Activated CD4-positive, alpha-beta memory T cell treated with anti-CD3 and anti-CD28 coated beads, Interleukin-2, amount 10 ng/mL, durations not matched to agents 7 days and 5 days (primary cell): ENCODE data around the gene DNAAF6. TPM values are rescaled to one million over a fixed set of nuclear protein-coding genes. Genes with fewer than 3 reads are reported as not detected.
"Not testable (repeated sequence)": the region's sequence is repeated elsewhere in the genome, so short reads cannot be mapped to it uniquely, and the experiment has no call there.

Source experiments
- CTCF ChIA-PET: fragments of 350-600 bp; sonication (Branson Sonifier 250); formaldehyde crosslinking; loops from one replicate; lab custom pipeline; 2021; ENCODE audit warnings: antibody characterized with exemption, inconsistent platforms; lab: Charles Lee
- POLR2A ChIA-PET: fragments of 350-600 bp; sonication (Branson Sonifier 250); formaldehyde crosslinking; loops from one replicate; lab custom pipeline; 2021; ENCODE audit warnings: antibody characterized with exemption; lab: Charles Lee
- DNase-seq: peaks from one replicate; pipeline ENCODE4 v3.0.0-alpha.2; 2020
- H3K27ac Mint-ChIP-seq: one replicate; pipeline ENCODE4 v1.8.0; 2021; ENCODE audit warnings: mild to moderate bottlenecking, mixed read lengths
- H3K27me3 Mint-ChIP-seq: one replicate; pipeline ENCODE4 v1.8.0; 2021; ENCODE audit warnings: mixed read lengths
- H3K36me3 Mint-ChIP-seq: one replicate; pipeline ENCODE4 v1.8.0; 2021; ENCODE audit warnings: low read depth, mixed read lengths
- H3K4me1 Mint-ChIP-seq: one replicate; pipeline ENCODE4 v1.8.0; 2021; ENCODE audit warnings: mixed read lengths
- H3K4me3 Mint-ChIP-seq: one replicate; pipeline ENCODE4 v1.8.0; 2021; ENCODE audit warnings: mild to moderate bottlenecking, mixed read lengths
- H3K9me3 Mint-ChIP-seq: one replicate; pipeline ENCODE4 v1.8.0; 2021; ENCODE audit warnings: mixed read lengths
- total RNA-seq, 2 experiments: library from RNA; stranded (reverse); gene quantifications; one replicate each; pipeline ENCODE4 v1.2.3, GENCODE V29; 2021

The DNAAF6 gene
- total RNA-seq, result not detected

- DNase-seq, result peak; percentile 70
- Mint-ChIP-seq H3K9me3 (no peaks in the 10 kb centered on the region), H3K36me3 (no peaks in the 10 kb centered on the region), H3K27ac (no peak within 1 kb of the TSS), H3K27me3 (no peaks in the 10 kb centered on the region), H3K4me1 (peaks cover 7% of the 10 kb centered on the region), H3K4me3 (peak within 1 kb of the TSS; percentile 86)
- ChIA-PET POLR2A (no interaction called here), CTCF (no interaction called here)
Measured at GRCh38 chrX:107205770-107206696, at the start of gene DNAAF6, which contains the start of gene NUP62CL. TSS of gene DNAAF6 (plus strand) at chrX:107206611. CDS start at chrX:107212876, 6,265 bp downstream. TSS of gene NUP62CL (minus strand) at chrX:107206433. CDS start at chrX:107175146, 31,287 bp downstream.

- H3K4me3 Mint-ChIP-seq, H3K4me1 Mint-ChIP-seq, H3K27ac Mint-ChIP-seq, H3K27me3 Mint-ChIP-seq, DNase-seq, POLR2A ChIA-PET, CTCF ChIA-PET, H3K36me3 Mint-ChIP-seq, H3K9me3 Mint-ChIP-seq: not testable (repeated sequence)
Measured at GRCh38 chrX:107157618-107158017, 48.8 kb upstream of the DNAAF6 start.

DNA sequence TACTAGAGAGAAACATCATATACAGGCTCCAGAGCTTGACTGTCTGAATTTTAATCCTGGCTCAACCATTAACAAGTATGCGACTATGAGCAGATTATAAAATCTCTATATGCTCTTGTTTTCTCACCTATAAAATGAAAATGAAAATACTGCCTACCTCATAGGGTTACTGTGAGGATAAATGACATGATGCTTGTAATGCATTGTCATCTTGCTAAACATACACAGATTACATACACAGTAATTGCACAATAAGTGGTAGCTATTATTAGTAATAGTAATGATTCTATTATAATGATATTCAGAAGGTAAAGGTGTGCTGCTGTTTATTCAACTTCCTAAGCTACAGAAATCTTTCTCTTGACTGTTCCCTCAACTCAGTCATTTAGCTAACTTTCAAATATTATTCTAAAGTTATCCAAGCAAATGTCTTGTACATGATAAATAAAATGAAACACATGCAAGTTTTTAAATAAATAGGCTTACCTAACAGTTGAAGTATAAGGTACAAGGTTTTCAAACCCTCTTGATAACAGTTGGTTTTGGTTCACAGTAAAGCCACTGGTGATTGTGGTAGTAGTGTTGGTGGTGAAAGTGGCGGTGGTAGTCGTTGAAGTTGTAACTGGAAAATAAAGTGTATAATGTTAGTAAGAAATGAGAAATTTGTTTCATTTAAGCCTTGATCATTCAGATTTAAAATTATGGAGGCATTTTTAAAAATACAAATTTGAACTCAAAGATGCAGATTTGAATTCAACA is 39.1 kb upstream of the DNAAF6 start:
- peaks cover 2% of the 10 kb centered on the region for H3K27me3 Mint-ChIP-seq
- H3K9me3 Mint-ChIP-seq, result no peaks in the 10 kb centered on the region
- H3K4me1 Mint-ChIP-seq, result no peaks in the 10 kb centered on the region
- H3K27ac Mint-ChIP-seq, result no peak overlapping the region
- POLR2A ChIA-PET, result no interaction called here
- no peak overlapping the region for H3K4me3 Mint-ChIP-seq
- H3K36me3 Mint-ChIP-seq, result no peaks in the 10 kb centered on the region
- CTCF ChIA-PET, result no interaction called here
- DNase-seq, result no peak

GRCh38 chrX:107168257-107168656 is 38.2 kb upstream of the DNAAF6 start:
- H3K36me3 Mint-ChIP-seq, result no peaks in the 10 kb centered on the region
- DNase-seq, result no peak
- POLR2A ChIA-PET, result no interaction called here
- no peaks in the 10 kb centered on the region for H3K4me1 Mint-ChIP-seq
- no peak overlapping the region for H3K27ac Mint-ChIP-seq
- H3K27me3 Mint-ChIP-seq, result peaks cover under 1% of the 10 kb centered on the region
- CTCF ChIA-PET, result no interaction called here
- H3K9me3 Mint-ChIP-seq, result no peaks in the 10 kb centered on the region
- H3K4me3 Mint-ChIP-seq, result no peak overlapping the region

DNA sequence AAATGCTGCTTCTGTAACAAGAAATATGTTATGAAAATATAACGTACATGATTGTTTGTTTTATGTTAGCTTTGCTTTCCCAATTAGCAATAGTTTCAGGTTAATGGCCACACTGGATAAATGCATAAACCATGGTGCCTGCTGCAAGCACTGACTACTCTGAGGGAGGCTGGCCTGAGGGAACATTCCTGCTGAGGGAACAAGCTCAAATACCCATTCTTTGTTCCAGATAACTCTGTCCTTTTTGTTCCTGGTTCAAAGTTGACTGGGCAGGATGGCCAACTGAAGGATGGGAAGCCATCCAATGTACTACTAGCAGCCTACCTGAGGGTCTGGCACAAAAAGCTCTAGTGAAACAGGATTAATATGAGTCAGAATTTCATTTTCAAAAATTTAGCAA is 37.7 kb upstream of the DNAAF6 start:
- H3K36me3 Mint-ChIP-seq, result no peaks in the 10 kb centered on the region
- CTCF ChIA-PET, result no interaction called here
- no peaks in the 10 kb centered on the region for H3K4me1 Mint-ChIP-seq

DNA sequence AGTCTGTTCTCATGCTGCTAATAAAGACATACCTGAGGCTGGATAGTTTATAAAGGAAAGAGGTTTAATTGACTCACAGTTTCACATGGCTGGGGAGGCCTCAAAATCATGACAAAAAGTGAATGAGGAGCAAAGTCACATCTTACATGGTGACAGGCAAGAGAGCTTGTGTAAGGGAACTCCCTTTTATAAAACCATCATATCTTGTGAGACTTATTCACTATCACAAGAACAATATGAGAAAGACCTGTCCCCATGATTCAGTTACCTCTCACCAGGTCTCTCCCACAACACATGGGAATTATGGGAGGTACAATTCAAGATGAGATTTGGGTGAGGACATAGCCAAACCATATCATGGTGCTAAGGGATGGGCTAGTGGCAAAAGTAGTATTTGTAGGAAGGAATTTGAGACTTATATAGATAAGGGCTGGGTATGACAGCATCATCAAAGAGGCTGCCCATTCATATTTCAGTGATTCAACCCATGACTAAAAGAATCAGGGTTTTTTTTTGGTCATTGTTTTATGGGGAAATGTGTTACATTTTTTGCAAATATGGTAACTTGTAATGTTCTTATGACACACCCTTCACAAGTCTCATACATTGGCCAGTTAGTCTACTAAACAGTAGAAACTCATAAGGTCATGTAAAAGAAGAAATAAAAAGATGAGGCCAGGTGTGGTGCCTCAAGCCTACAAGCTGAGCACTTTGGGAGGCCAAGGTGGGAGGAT is 34.9 kb upstream of the DNAAF6 start:
- CTCF ChIA-PET, result interaction anchor here (0.7 kb wide), 1 partner anchor 162 kb away, joined by 4 read pairs; no protein-coding TSS in a partner anchor

More for the DNA sequence above, 37.7 kb upstream of the DNAAF6 start:
- no peaks in the 10 kb centered on the region for H3K9me3 Mint-ChIP-seq
- no peaks in the 10 kb centered on the region for H3K27me3 Mint-ChIP-seq
- no peak for DNase-seq
- no peak overlapping the region for H3K4me3 Mint-ChIP-seq
- POLR2A ChIA-PET, result no interaction called here
- no peak overlapping the region for H3K27ac Mint-ChIP-seq

GRCh38 chrX:107197319-107197718 is 9.1 kb upstream of the DNAAF6 start:
- Mint-ChIP-seq H3K27me3 (no peaks in the 10 kb centered on the region), H3K9me3 (no peaks in the 10 kb centered on the region), H3K27ac (no peak overlapping the region), H3K36me3 (no peaks in the 10 kb centered on the region), H3K4me1 (no peaks in the 10 kb centered on the region), H3K4me3 (no peak overlapping the region)
- no peak for DNase-seq
- ChIA-PET CTCF (no interaction called here), POLR2A (no interaction called here)

More for the DNA sequence above, 34.9 kb upstream of the DNAAF6 start:
- no peaks in the 10 kb centered on the region for H3K9me3 Mint-ChIP-seq
- POLR2A ChIA-PET, result no interaction called here
- H3K27me3 Mint-ChIP-seq, result no peaks in the 10 kb centered on the region
- no peaks in the 10 kb centered on the region for H3K4me1 Mint-ChIP-seq
- H3K27ac Mint-ChIP-seq, result no peak overlapping the region
- no peaks in the 10 kb centered on the region for H3K36me3 Mint-ChIP-seq
- no peak for DNase-seq
- no peak overlapping the region for H3K4me3 Mint-ChIP-seq

- H3K27ac Mint-ChIP-seq, H3K4me3 Mint-ChIP-seq, H3K27me3 Mint-ChIP-seq, POLR2A ChIA-PET, DNase-seq, H3K9me3 Mint-ChIP-seq, CTCF ChIA-PET, H3K36me3 Mint-ChIP-seq, H3K4me1 Mint-ChIP-seq: not testable (repeated sequence)
Measured at GRCh38 chrX:107198074-107198473, 8.3 kb upstream of the DNAAF6 start.

DNA sequence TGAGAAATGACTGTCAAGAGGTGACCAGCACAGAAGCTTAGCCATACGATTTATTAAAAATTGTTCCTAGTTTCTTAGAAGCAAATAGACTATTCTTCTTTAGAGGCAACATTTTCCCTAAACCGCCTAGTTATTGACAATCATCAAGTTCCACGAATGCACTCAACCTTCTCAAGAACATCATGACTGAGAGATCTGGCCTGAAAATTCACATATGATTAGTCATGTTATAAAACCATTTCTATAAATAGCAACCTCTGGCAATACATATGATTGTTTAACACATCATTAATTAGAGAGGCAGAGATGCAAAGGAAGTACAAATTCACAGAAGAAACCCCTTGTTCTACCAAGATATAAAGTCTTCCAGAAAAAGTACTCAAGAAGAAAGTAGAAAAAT is 6.9 kb upstream of the DNAAF6 start:
- H3K27ac Mint-ChIP-seq, result no peak overlapping the region
- no peaks in the 10 kb centered on the region for H3K9me3 Mint-ChIP-seq
- ChIA-PET POLR2A (no interaction called here), CTCF (no interaction called here)
- H3K36me3 Mint-ChIP-seq, result no peaks in the 10 kb centered on the region
- no peak overlapping the region for H3K4me3 Mint-ChIP-seq
- H3K27me3 Mint-ChIP-seq, result no peaks in the 10 kb centered on the region
- H3K4me1 Mint-ChIP-seq, result no peaks in the 10 kb centered on the region
- DNase-seq, result no peak

DNA sequence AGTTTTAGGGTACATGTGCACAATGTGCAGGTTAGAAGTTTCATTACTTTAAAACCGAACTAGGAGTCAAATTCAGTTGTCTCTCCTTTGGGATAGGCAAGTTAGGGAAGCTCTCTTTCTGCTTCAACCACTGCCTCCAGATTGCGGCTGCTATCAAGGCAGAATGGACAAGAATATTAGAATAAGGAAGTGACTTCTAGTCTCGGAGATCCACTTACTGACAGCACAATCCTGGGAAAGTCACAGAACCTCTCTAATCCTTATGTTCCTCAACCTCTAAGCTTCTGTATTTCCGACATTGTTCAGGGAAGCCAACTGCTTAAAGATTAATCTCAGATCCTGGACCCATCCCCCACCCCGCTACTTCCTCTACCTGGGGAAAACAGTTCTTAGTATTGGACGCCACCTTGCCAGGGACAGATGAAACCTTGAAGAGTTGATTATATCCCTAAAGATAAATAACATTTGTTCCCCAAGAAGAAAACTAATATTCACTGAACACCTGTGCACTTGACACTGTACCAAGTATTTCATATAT is 2.3 kb upstream of the DNAAF6 start:
- CTCF ChIA-PET, result no interaction called here
- Mint-ChIP-seq H3K36me3 (no peaks in the 10 kb centered on the region), H3K9me3 (no peaks in the 10 kb centered on the region), H3K27me3 (no peaks in the 10 kb centered on the region), H3K4me1 (peaks cover 7% of the 10 kb centered on the region), H3K4me3 (no peak overlapping the region), H3K27ac (no peak overlapping the region)
- POLR2A ChIA-PET, result no interaction called here
- no peak for DNase-seq

- POLR2A ChIA-PET, result no interaction called here
Measured at GRCh38 chrX:107206697-107207065, 270 bp downstream of the DNAAF6 start.

GRCh38 chrX:107207089-107207488 is 678 bp downstream of the DNAAF6 start:
- Mint-ChIP-seq H3K27ac (no peak overlapping the region), H3K4me1 (peaks cover 7% of the 10 kb centered on the region), H3K36me3 (no peaks in the 10 kb centered on the region), H3K4me3 (no peak overlapping the region), H3K9me3 (no peaks in the 10 kb centered on the region), H3K27me3 (no peaks in the 10 kb centered on the region)
- ChIA-PET POLR2A (no interaction called here), CTCF (no interaction called here)
- DNase-seq, result no peak

More at GRCh38 chrX:107206697-107207065, 270 bp downstream of the DNAAF6 start:
- Mint-ChIP-seq H3K36me3 (no peaks in the 10 kb centered on the region), H3K27ac (no peak overlapping the region), H3K4me1 (peaks cover 7% of the 10 kb centered on the region), H3K27me3 (no peaks in the 10 kb centered on the region), H3K9me3 (no peaks in the 10 kb centered on the region), H3K4me3 (peak overlapping the region; percentile 86)
- CTCF ChIA-PET, result no interaction called here
- no peak for DNase-seq

GRCh38 chrX:107207943-107208342 is 1.5 kb downstream of the DNAAF6 start:
- H3K9me3 Mint-ChIP-seq, result no peaks in the 10 kb centered on the region
- no peak for DNase-seq
- H3K27ac Mint-ChIP-seq, result no peak overlapping the region
- ChIA-PET CTCF (no interaction called here), POLR2A (no interaction called here)
- H3K36me3 Mint-ChIP-seq, result no peaks in the 10 kb centered on the region
- no peak overlapping the region for H3K4me3 Mint-ChIP-seq
- H3K4me1 Mint-ChIP-seq, result peaks cover 7% of the 10 kb centered on the region
- no peaks in the 10 kb centered on the region for H3K27me3 Mint-ChIP-seq
